Measurements from ENCODE around the gene CDC42EP5.
A peak's percentile ranks its signal among the peaks of the same experiment; 100 is the strongest.

The CDC42EP5 gene

DNA sequence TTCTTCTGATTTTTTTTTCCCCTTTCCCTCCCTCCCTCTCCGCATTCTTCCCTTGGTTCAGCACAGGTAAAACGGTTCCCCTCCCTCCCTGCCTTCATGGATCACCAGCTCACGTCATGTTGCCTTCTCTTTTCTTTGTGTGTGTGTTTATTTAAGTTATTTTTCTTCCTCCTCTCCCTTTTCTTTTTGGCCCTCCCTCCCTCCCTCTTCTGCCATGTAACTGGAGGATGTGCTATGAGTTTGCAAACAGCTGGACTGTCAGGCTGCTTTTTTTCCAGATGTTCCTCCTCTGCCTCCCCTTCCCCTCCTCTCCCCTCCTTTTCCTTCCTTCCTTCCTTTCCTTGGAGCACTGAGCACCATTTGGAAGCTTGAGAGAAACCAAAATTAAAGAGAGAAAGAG is 11.5 kb downstream of the CDC42EP5 start:
- DNase-seq = no peak

DNA sequence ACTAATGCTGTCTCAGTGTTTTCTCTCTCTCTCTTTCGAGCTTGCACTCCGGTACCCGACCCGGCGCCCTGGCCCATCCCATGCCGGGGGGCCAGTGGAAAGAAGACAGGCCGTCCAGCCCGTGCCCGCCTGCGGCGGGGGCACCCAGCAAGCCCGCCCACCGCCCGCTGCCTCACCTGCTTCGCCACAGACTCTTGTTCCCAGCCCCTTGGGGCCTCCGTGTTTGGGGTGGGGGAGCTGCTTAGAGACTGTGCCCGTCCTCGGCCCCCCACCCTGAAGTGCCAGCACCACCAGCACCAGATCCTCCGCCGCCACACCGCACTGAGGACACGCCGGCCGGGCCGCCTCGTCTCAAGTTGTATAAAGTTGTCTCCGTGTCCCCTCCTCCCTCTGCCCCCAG is 11.9 kb downstream of the CDC42EP5 start:
- DNase-seq = no peak

DNA sequence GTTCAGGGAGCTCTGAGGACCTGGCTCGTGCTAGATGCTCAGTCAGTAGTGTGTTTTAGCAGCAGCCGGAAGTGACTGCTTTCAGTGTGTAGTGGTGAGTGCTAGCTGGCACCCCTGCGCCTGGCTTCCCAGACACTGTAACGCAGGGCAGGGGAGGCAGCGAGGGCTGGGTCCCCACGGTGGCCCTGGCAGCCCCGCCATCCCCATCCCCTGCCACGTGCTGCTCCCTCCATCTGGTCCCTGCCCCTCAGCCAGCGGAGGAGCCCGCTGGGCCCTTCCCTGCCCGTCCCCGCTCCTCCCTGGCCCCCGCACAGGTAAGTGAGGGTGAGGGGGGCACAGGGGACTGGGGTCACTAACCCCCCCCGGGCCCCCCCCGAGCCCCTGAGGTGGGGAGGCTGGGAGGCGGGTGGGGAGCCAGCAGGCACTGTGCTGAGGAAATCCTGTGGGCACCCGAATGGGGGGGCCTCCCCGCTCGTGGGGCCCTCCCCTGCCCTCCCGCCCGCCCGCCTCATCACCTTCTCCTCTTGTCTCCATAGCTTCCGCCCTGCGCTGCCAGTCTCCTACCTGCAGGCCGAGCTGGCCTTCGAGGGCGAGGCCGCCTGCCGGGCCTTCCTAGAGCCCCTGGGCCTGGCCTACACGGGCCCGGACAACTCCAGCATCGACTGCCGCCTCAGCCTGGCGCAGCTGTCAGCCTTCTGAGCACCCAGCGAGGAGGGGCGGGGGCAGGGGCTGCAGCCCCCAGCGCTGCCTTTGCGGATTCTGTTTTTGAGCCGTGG is 12.7 kb downstream of the CDC42EP5 start:
- DNase-seq = no peak

DNA sequence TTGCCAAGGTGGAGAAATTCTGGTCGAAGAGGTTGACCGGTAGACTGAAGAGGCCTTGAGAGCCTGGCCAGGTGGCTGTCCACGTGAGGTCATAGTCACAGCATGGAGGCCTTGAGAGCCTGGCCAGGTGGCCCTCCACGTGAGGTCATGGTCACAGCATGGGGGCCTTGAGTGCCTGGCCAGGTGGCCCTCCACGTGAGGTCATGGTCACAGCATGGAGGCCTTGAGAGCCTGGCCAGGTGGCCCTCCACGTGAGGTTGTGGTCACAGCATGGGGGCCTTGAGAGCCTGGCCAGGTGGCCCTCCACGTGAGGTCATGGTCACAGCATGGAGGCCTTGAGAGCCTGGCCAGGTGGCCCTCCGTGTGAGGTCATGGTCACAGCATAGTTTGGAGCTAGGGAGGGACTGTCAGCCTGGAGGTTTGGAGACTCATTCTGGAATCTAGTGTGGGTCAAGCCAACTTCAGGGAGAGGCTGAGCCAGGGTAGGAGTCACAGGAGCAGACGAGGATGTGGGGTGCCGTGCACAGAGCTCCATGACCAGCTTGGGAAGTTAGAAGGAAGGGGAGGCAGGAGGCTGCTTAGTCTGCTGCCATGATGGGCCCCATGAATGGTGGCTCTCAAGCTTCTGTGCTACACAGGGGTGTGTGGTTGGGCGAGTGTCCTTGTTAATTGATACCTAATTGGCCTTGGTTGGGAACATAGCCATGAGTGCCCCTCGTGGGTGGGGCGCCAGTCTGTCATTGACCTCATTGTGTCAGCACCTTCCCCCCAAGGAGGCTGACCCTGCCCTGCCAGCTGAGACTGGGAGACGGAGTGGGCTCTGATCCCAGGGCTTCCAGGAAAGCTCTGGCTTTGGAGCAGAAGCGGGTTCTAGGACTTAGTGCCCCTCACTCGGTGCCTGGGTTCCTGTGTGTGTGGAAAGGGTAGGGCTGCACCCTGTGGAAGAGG is 13.5 kb downstream of the CDC42EP5 start:
- no peak for DNase-seq

DNA sequence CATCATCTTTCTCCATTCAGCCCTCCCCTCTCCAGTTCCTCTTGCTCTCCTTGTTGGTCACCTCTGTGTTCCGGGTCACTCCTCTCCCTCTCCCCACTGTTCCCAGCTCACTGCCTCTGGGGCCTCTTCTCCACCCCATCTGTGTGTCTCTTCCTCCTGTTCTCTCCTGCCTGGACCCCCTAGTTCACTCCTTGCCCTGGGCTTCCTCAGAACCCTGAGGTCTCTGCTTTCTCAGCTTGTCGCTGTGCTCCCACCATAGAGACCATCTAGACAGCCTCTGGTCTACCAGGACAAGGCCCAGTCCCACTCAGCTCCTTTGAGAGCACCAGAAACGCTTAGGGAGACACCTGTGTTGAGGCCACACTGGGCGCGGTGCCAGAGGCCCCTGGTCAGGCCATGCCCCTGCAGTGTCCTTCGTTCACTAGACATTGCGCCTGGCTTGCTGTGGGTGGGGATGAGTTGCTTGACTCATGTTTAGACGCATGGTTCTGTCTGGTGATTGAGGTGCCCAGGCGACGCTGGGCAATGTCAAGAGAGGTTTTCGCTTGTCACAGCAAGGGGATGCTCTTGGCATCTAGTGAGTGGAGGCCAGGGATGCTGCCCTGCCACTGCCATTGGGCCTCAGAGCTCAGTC is 14.3 kb downstream of the CDC42EP5 start:
- DNase-seq = no peak

DNA sequence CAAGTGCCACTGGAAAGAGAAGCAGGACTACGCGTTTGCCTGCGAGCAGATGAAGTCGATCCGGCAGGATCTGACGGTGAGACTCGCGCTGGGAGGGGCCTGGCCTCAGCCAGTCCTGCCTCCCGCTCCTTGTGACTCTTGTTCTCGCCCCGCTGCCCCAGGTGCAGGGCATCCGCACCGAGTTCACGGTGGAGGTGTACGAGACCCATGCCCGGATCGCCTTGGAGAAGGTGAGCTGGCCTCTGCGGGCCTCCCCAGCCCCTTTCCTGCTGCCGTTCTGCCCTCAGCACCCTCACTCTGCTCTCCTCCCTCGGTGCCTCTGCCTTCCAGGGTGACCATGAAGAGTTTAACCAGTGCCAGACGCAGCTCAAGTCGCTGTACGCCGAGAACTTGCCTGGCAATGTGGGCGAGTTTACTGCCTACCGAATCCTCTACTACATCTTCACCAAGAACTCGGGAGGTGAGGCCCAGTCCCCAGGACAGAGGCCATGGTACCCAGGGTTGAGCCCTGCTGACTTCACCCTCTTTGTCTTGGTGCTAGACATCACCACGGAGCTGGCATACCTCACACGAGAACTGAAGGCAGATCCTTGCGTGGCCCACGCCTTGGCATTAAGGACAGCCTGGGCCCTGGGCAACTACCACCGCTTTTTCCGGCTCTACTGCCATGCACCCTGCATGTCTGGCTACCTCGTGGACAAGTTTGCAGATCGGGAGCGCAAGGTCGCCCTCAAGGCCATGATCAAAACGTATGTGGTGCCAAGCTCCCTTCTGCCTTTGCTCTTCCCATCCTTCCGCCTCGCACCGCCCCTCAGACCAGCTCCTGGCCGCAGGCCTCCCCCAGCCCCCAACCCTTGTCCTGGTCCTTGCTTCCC is 15.1 kb downstream of the CDC42EP5 start:
- DNase-seq = no peak

DNA sequence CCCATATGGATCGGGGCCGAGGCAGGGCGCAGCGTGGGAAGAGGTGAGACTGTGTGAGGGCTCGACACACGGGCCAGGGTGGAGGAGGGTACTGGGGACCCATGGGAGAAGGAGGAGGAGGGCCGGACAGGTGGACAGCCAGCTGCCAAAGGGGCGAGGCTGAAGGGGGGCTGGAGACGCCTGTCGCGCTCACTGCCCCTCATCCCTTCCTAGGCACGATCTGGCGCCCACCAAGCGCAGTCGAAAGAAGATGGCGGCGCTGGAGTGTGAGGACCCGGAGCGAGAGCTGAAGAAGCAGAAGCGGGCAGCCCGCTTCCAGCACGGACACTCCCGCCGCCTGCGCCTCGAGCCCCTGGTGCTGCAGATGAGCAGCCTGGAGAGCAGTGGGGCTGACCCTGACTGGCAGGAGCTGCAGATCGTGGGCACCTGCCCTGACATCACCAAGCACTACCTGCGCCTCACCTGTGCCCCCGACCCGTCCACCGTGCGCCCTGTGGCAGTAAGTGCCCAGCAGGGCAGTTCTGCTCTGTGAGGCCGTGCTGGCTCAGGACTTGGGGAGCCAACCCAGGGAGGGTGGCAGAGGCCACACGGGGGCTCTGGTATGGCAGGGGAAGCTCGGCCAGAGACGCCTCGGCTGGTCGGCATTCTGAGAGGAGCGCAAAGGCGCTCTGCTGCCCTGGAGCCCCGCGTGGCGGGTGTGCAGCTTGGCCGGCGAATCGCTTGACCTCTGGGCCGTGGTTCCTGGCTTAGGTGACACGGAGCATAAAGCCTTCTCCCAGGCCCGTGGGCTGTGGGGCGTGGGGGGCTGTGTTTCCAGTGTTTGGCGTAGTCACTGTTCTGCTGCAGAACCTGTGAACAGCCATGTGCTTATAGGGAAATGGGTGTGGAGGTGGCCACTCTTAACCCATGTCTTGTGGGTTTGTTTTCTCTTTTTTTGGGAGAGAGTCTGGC is 16.4 kb downstream of the CDC42EP5 start:
- DNase-seq = no peak

DNA sequence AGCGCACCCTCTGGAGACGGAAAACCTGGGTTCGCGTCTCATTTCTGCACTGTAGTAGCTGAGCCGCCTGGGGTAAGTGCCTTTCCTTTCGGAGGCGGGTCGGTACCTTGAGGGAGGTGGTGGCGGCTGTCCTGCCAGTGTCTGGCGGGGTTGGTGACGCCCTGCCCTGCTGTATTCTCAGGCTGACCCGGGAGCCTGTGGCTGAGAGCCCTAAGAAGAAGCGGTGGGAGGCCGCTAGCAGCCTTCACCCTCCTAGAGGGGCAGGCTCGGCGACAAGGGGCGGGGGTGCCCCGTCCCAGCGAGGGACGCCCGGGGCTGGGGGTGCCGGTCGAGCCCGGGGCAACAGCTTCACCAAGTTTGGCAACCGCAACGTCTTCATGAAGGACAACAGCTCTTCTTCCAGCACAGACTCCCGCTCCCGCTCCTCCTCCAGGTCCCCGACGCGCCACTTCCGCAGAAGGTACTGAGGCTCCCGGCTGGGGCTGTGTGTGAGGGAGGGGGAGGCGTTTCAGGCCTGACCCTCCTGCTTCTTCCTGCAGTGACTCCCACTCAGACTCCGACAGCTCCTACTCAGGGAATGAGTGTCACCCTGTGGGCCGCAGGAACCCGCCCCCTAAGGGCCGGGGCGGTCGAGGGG is 17.2 kb downstream of the CDC42EP5 start:
- DNase-seq = no peak

DNA sequence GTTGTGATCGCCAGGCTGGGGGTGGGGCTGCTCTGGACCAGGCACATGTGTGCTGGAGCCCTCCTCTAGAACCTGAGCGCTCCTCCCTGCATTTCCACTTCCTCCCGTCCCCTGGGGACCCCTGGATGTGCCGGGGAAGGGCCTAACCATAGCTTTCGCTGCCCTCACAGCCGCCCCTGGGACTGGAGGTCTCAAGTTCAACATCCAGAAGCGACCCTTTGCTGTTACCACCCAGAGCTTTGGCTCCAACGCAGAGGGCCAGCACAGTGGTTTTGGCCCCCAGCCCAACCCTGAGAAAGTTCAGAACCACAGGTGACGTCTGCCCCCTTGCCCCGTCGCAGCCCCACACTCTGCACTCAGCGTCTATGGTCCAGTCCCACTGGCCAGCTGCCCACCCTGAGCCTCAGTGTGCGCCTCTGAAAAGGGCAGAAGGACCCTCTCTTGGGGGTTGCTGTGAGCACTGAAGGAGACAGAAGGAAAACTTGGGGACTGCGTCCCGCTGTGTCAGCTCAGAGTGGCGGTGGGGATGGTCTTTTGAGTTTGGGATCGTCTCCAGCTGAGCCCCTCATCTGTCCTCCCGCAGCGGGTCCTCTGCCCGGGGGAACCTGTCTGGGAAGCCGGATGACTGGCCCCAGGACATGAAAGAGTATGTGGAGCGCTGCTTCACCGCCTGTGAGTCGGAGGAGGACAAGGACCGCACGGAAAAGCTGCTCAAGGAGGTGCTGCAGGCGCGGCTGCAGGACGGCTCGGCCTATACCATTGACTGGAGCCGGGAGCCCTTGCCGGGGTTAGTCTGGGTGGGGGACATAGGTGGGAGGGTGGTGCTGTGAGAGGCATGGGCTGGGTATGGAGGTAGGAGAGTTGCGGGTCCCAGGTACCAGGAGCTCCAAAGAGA is 18.1 kb downstream of the CDC42EP5 start:
- DNase-seq = no peak

DNA sequence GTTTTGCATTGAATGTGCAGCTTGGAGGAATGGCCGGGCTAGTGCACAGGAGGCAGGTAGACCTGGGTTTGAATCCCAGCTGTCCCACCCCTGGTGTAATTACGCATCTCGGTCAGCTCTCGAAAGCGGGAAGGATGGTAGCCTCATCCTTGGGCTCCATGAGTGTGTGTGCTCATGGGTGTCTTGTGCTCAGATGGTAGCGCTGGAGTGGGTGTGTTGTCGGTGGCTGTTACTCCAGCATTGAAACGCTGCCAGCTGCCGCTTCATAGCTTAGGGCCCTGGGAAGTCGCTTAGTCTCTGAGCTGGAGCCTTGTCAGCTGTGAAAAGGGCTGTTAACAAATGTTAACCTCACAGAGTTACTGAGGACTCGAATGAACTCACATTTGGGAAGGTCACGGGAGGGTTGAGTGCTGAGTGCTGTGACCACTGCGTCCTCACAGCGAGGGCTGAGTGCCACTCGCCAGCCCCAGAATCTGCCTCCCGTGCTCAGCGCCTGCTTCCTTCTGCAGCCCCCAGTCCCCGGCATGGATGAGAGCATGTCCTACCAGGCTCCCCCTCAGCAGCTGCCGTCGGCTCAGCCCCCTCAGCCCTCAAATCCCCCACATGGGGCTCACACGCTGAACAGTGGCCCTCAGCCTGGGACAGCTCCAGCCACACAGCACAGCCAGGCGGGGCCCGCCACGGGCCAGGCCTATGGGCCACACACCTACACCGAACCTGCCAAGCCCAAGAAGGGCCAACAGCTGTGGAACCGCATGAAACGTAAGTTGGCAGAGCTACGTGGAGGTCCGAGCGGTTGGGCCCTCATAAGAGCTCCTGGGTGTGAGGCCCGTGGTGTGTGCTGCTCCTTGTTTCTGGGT is 18.9 kb downstream of the CDC42EP5 start:
- no peak for DNase-seq

DNA sequence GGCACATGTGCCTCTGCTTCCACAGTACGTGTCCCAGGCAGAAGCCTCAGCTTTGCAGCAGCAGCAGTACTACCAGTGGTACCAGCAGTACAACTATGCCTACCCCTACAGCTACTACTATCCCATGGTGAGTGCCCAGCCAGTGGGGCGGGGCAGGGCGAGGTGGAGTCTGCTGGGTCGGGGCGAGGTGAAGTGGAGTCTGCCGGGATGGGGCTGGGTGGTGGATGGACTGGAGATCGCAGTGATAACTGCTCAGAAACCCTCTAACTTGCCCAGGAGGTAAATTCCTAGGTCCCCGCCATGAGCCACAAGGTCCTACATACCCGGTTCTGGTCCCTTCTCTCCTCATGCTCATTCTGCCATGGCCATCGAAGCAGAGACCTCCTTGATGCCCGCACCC is 20.5 kb downstream of the CDC42EP5 start:
- no peak for DNase-seq

DNA sequence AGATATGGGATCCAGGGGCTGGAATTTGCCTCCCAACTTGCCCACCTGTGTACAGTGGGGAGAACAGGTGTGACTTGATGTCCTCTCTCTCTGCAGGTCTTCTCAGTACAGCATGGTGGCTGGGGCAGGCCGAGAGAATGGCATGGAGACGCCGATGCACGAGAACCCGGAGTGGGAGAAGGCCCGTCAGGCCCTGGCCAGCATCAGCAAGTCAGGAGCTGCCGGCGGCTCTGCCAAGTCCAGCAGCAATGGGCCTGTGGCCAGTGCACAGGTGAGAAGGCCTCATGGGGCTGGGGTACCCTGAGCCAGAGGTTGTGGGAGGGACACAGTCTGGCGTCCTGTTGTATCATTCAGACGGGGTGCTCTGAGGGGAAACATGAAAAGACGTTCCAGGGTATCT is 21.1 kb downstream of the CDC42EP5 start:
- no peak for DNase-seq

DNA sequence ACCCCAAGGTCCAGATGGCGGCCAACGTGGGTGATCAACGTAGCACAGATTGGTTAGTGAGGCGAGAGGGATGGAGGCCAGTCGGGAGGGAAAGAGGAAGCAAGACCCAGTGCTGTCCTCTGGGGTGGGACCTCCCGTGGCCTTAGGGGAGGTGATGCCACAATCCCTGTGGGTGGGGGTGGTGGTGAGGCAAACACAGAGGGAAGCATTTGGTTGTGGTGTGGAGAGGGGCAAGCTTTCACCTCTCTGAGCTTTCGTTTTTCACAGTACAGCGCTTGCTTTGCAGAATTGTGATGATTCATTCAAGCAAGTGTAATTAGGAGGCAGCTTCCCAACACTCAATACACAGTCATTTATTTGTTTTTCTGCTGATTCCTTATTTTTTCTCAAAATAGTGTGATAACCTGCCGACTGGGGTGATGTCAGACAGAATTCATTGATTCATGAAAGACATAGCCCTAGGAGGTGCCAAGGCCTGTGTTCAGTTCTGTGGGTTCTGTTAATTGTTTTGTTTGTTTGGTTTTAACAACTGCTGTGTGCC is 21.7 kb downstream of the CDC42EP5 start:
- DNase-seq = no peak

DNA sequence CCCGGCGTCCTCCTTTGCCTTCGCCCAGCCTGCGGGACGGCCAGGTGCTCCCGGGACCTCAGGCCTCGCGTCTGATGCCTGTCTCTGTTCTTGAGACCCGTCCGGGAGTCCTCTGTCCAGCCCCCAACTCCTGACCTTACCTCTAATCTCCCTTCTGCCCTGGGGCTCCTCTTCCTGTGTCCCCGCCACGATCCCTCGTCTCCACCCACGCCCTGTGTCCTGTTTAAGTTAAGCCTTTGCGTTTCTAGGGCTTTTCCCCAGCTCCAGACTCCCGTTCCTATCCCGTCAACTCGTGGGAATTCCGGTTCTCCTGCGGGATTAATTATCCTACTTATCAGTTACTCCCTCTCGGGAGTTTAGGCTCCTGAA is 23.4 kb downstream of the CDC42EP5 start:
- no peak for DNase-seq

DNA sequence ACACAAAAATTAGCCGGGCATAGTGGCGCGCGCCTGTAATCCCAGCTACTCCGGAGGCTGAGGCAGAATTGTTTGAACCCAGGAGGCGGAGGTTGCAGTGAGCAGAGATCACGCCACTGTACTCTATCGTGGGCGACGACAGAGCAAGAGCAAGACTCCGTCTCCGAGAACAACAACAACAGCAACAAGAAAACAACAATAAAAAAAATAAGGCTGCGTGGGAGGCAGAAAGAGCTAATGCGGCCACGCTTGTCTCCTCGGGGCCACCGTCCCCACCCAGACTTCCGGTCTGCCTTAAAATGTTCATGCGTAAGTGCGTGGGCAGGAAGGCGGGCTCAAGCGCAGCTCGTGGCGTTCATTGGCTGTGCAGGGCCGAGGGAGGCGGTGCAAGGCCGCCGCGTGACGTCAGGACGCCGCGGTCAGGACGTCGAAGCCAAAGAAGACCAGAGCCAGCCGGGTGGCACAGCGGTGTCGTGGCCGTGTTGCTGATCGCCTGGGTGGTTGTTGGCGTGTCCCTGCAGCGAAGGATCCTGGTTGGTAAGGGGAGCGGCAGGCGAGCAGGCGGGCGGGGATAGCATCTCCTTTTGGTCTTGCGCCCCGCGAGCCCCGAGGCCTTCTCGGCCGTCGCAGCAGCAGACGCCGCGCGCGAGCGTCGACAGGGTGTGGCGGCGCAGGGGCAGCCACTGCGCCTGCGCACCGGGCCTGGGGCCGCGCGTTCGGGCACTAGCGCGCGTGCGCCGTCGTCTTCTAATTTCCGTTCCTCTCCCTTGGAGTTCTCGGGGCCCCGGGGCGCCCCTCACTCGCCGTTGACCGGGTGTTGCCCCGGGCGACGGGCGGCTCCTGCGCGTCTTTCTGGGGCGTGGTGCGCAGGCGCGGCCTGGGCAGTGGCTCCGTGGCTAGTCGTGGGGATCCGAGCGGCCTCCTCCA is 24.1 kb downstream of the CDC42EP5 start, which contains the start of gene LENG8:
Gene LENG8 (plus strand): TSS at position 426 of the 927 bp plus-strand sequence. CDS start 2,146 bp downstream, outside the sequence.
- peak; percentile 97 for DNase-seq

DNA sequence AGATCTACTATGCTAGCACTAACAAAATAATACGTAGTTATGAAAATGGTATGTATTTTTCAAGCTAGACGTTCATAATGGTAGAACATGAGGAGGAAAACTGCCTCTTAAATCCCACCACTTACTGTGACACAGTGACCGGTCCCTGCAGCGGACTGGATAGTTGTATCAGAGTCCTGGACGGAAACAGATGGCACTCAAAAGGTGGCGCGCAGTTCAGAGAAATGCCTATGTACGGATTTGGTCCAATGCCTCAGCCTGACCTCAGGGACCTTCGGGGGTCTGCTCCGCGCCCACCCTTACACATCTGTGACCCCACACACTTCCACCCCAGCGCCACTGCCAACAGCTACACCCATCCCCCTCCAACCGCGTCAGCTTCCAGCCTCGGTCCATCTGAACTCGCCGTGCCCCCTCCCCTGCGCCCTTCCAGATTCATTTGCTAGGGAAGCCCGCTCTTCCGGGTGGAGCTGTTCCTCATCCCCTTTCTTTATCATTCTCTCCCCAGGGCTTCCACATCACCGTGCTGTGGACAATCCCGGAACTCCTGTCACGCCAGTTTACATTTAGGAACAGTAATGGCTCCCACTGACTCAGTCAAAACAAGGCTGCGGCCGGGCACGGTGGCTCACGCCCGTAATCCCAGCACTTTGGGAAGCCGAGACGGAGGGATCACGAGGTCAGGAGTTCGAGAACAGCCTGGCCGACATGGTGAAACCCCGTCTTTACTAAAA is 24.9 kb downstream of the CDC42EP5 start:
- peak; percentile 41 for DNase-seq

Measured in CD4-positive, alpha-beta T cell treated with Interleukin-6 for 4 hours (primary cell).